AG08395 (cell line): ENCODE data around the gene CDH4.
A peak's percentile ranks its signal among the peaks of the same experiment; 100 is the strongest.

ENCODE experiments used
- DNase-seq: peaks from one replicate; pipeline ENCODE4 v3.0.0; 2012; ENCODE audit warnings: mixed read lengths, low spot score

Gene CDH4

GRCh38 chr20:61722146-61722678 is 470.2 kb downstream of the CDH4 start:
- DNase-seq = no peak

GRCh38 chr20:61723529-61724257 is 471.6 kb downstream of the CDH4 start:
- no peak for DNase-seq

- no peak for DNase-seq
These were observed 472.3 kb downstream of the CDH4 start for GRCh38 chr20:61724376-61724775.

- no peak for DNase-seq
These were observed 473.1 kb downstream of the CDH4 start for GRCh38 chr20:61725145-61725544.

- DNase-seq = no peak
These were observed 473.9 kb downstream of the CDH4 start for GRCh38 chr20:61725966-61726365.

GRCh38 chr20:61726979-61727378 is 474.9 kb downstream of the CDH4 start:
- no peak for DNase-seq

GRCh38 chr20:61727761-61728160 is 475.7 kb downstream of the CDH4 start:
- DNase-seq = no peak

- DNase-seq = no peak
These were observed 476.3 kb downstream of the CDH4 start for GRCh38 chr20:61728326-61728725.

GRCh38 chr20:61728786-61729770 is 477.0 kb downstream of the CDH4 start:
- no peak for DNase-seq

GRCh38 chr20:61730631-61731362 is 478.7 kb downstream of the CDH4 start:
- no peak for DNase-seq

- peak; percentile 75 for DNase-seq
These were observed 479.5 kb downstream of the CDH4 start for GRCh38 chr20:61731363-61732181.

GRCh38 chr20:61732511-61733210 is 480.6 kb downstream of the CDH4 start:
- no peak for DNase-seq

GRCh38 chr20:61733216-61733615 is 481.2 kb downstream of the CDH4 start:
- DNase-seq = no peak

- no peak for DNase-seq
These were observed 482.1 kb downstream of the CDH4 start for GRCh38 chr20:61733891-61734732.

GRCh38 chr20:61734733-61735502 is 482.9 kb downstream of the CDH4 start:
- no peak for DNase-seq

GRCh38 chr20:61735503-61735785 is 483.4 kb downstream of the CDH4 start:
- no peak for DNase-seq

- DNase-seq = no peak
These were observed 484.1 kb downstream of the CDH4 start for GRCh38 chr20:61736001-61736635.

GRCh38 chr20:61736751-61737310 is 484.8 kb downstream of the CDH4 start:
- DNase-seq = no peak
